HepG2 (cell line): ENCODE measurements around the gene MEA1. TPM values are rescaled to one million over a fixed set of nuclear protein-coding genes. Genes with fewer than 3 reads are reported as not detected.

Experiments
- ATF7-NPFF ChIP-seq: sonication (generic); formaldehyde crosslinking; IDR thresholded peaks from 2 replicates; pipeline ENCODE4 v1.8.1; 2023; ENCODE audit warnings: mild to moderate bottlenecking, low read depth, missing genetic modification reagents, moderate library complexity
- HOXA9 ChIP-seq: sonication (generic); formaldehyde crosslinking; IDR thresholded peaks from 2 replicates; pipeline ENCODE4 v1.8.1; 2022; ENCODE audit warnings: missing genetic modification reagents, mild to moderate bottlenecking, moderate library complexity, borderline replicate concordance
- ISX ChIP-seq: sonication (generic); formaldehyde crosslinking; conservative IDR thresholded peaks from 2 replicates; pipeline ENCODE4 v1.5.0; 2020; ENCODE audit warnings: missing genetic modification reagents
- NFKB2 ChIP-seq: sonication (generic); formaldehyde crosslinking; IDR thresholded peaks from 2 replicates; pipeline ENCODE4 v1.4.0; 2020; ENCODE audit warnings: missing genetic modification reagents, borderline replicate concordance
- SAP130 ChIP-seq: IDR thresholded peaks from 2 replicates; pipeline ENCODE4 v1.6.1; 2016; ENCODE audit warnings: low read depth
- SOX13 ChIP-seq, 3 experiments: fragments of 450-650 bp in 1 of 3; sonication (generic) in 1 of 3; formaldehyde crosslinking in 1 of 3; IDR thresholded peaks in 2 of 3; conservative IDR thresholded peaks in 1 of 3; 2 replicates each; pipeline versions ENCODE4 v1.5.0 to v1.6.1; 2016 to 2020; ENCODE audit warnings: antibody characterized with exemption in 1 of 3, mild to moderate bottlenecking in 1 of 3, missing compliant biosample characterization in 1 of 3, missing genetic modification reagents in 1 of 3, moderate library complexity in 1 of 3
- TAF1 ChIP-seq: sonication (generic); formaldehyde crosslinking; IDR thresholded peaks from 2 replicates; pipeline ENCODE4 v1.4.0; 2020; ENCODE audit warnings: missing genetic modification reagents
- YEATS4 ChIP-seq: sonication (generic); formaldehyde crosslinking; IDR thresholded peaks from 2 replicates; pipeline ENCODE4 v1.4.0; 2020; ENCODE audit warnings: missing genetic modification reagents, borderline replicate concordance
- ZC3H4 ChIP-seq: sonication (generic); formaldehyde crosslinking; IDR thresholded peaks from 2 replicates; pipeline ENCODE4 v1.4.0; 2020; ENCODE audit warnings: missing genetic modification reagents, borderline replicate concordance
- ZFP90 ChIP-seq: sonication (generic); formaldehyde crosslinking; IDR thresholded peaks from 2 replicates; pipeline ENCODE4 v1.8.0; 2022; ENCODE audit warnings: missing genetic modification reagents, mild to moderate bottlenecking, inconsistent platforms, borderline replicate concordance
- ZNF12 ChIP-seq: sonication (generic); formaldehyde crosslinking; IDR thresholded peaks from 2 replicates; pipeline ENCODE4 v1.5.0; 2020; ENCODE audit warnings: missing genetic modification reagents
- ZNF761 ChIP-seq: sonication (generic); formaldehyde crosslinking; conservative IDR thresholded peaks from 2 replicates; pipeline ENCODE4 v1.4.0; 2020; ENCODE audit warnings: mild to moderate bottlenecking, missing genetic modification reagents
- ZSCAN22 ChIP-seq: sonication (generic); formaldehyde crosslinking; IDR thresholded peaks from 2 replicates; pipeline ENCODE4 v1.4.0; 2020; ENCODE audit warnings: mild to moderate bottlenecking, missing genetic modification reagents
- ZSCAN29 ChIP-seq: sonication (generic); formaldehyde crosslinking; conservative IDR thresholded peaks from 2 replicates; pipeline ENCODE4 v1.4.0; 2020; ENCODE audit warnings: mild to moderate bottlenecking, missing genetic modification reagents
- polyA plus RNA-seq, 8 experiments: library from polyadenylated mRNA; depleted of rRNA in 3 of 8; stranded (reverse) in 7 of 8; unstranded in 1 of 8; fragments of >200 nt; fragmentation: Illumina TruSeq in 4 of 8; extraction: Trizol in 4 of 8; gene quantifications; 2 replicates each; pipeline versions ENCODE4 v1.2.1 to v1.2.3, GENCODE V29; 2011 to 2016; ENCODE audit warnings: low read depth in 4 of 8, missing spikeins in 1 of 8, mixed read lengths in 1 of 8; ENCODE audit not compliant: insufficient read depth in 1 of 8
- total RNA-seq, 5 experiments: library from RNA; depleted of rRNA; stranded (reverse); fragments of >200 nt; fragmentation: Illumina TruSeq; extraction: Trizol; gene quantifications; 2 replicates each; pipeline ENCODE4 v1.2.3, GENCODE V29; 2016; ENCODE audit warnings: low read depth in 1 of 5
- TF ChIP-seq, protein P1 (sequence below): sonication (generic); formaldehyde crosslinking; IDR thresholded peaks from 2 replicates; pipeline ENCODE4 v1.8.0; 2022; ENCODE audit warnings: mild to moderate bottlenecking, missing genetic modification reagents, borderline replicate concordance
- TF ChIP-seq, protein P2 (sequence below): sonication (generic); formaldehyde crosslinking; IDR thresholded peaks from 2 replicates; pipeline ENCODE4 v1.8.1; 2023; ENCODE audit warnings: mild to moderate bottlenecking, inconsistent platforms, moderate library complexity, missing genetic modification reagents, borderline replicate concordance
- TF ChIP-seq, protein P3 (sequence below): IDR thresholded peaks from 2 replicates; pipeline ENCODE4 v1.6.1; 2016; ENCODE audit warnings: missing genetic modification reagents, missing compliant biosample characterization
- TF ChIP-seq, protein P4 (sequence below): sonication (generic); formaldehyde crosslinking; IDR thresholded peaks from 2 replicates; pipeline ENCODE4 v1.9.0; 2021; ENCODE audit warnings: missing genetic modification reagents, borderline replicate concordance
- TF ChIP-seq, protein P5 (sequence below): IDR thresholded peaks from 2 replicates; pipeline ENCODE4 v1.6.1; 2018; ENCODE audit warnings: missing genetic modification reagents
- TF ChIP-seq, protein P6 (sequence below): fragments of 450-650 bp; IDR thresholded peaks from 2 replicates; pipeline ENCODE4 v1.6.1; 2017

MEA1 gene
- total and polyA plus RNA-seq, 2 of the 13 experiments (the other 11 are each of a cell fraction or from before 2014, with no cell fraction given) = 75.6 to 86.2 TPM

DNA sequence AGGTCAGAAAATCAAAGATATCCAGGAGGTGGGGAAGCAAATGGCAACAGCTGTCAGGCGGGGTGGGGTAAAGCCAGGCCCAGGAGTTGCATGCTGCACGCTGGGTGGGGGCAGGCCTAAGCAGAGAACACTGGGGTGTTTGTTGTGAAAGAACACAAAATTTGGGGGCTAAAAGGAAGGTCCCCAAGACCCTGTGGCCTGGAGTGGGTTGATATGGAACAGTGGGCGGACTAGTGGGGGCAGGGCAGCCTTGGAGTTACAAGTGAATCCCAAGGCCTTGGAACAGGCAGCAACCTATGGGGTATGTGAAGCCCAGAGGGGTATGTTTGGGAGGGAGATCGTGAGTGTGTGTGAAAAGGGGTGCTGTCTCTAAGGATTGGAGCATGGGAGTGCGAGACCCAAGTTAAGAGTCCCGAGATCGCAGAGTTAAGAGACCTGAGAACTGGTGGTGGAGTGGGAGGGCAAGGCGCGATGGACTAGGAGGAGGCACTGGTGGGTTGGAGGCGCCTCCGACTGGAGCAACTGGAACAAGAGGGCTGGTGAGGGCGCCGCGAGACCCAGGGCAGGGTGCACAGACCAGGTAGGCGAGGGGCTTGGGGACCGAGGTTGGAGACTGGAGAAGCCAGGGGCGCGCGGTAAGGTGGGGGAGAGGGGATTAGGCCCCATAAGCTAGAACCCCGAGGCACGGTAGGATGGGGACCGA lies 39.2 kb upstream of the MEA1 start (continued):
- TF ChIP-seq, protein P1, sequence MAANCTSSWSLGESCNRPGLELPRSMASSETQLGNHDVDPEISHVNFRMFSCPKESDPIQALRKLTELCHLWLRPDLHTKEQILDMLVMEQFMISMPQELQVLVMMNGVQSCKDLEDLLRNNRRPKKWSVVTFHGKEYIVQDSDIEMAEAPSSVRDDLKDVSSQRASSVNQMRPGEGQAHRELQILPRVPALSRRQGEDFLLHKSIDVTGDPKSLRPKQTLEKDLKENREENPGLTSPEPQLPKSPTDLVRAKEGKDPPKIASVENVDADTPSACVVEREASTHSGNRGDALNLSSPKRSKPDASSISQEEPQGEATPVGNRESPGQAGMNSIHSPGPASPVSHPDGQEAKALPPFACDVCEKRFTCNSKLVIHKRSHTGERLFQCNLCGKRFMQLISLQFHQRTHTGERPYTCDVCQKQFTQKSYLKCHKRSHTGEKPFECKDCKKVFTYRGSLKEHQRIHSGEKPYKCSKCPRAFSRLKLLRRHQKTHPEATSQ (CRISPR knock-in tag) = no peak
- TF ChIP-seq, protein P2, sequence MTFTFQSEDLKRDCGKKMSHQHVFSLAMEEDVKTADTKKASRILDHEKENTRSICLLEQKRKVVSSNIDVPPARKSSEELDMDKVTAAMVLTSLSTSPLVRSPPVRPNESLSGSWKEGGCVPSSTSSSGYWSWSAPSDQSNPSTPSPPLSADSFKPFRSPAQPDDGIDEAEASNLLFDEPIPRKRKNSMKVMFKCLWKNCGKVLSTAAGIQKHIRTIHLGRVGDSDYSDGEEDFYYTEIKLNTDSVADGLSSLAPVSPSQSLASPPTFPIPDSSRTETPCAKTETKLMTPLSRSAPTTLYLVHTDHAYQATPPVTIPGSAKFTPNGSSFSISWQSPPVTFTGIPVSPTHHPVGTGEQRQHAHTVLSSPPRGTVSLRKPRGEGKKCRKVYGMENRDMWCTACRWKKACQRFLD (CRISPR knock-in tag) = no peak
- TF ChIP-seq ATF7-NPFF (CRISPR knock-in tag) (no peak), YEATS4 (no peak), TAF1 (no peak), ZSCAN22 (CRISPR knock-in tag) (no peak), HOXA9 (CRISPR knock-in tag) (no peak), ZSCAN29 (CRISPR knock-in tag) (no peak), ZNF761 (CRISPR knock-in tag) (no peak; the same call in 1 of the 2 replicates), ZNF12 (CRISPR knock-in tag) (no peak), SOX13 (IDR thresholded peaks at IDR 0.05) (no peak), SOX13 (CRISPR knock-in tag; conservative IDR thresholded peaks at IDR 0.05 in 1 of 2, IDR thresholded peaks at IDR 0.05 in 1 of 2) (no peak), ZFP90 (CRISPR knock-in tag) (0 out of 2 replicates have a peak, but pooled peaks have one; percentile 30), NFKB2 (no peak), SAP130 (CRISPR knock-in tag) (no peak; the same call in 1 of the 2 replicates), ZC3H4 (CRISPR knock-in tag) (peak; percentile 46; the same call in 1 of the 2 replicates), ISX (CRISPR knock-in tag) (no peak)
- TF ChIP-seq, protein P3, sequence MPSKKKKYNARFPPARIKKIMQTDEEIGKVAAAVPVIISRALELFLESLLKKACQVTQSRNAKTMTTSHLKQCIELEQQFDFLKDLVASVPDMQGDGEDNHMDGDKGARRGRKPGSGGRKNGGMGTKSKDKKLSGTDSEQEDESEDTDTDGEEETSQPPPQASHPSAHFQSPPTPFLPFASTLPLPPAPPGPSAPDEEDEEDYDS (CRISPR knock-in tag) = no peak
- TF ChIP-seq, protein P4, sequence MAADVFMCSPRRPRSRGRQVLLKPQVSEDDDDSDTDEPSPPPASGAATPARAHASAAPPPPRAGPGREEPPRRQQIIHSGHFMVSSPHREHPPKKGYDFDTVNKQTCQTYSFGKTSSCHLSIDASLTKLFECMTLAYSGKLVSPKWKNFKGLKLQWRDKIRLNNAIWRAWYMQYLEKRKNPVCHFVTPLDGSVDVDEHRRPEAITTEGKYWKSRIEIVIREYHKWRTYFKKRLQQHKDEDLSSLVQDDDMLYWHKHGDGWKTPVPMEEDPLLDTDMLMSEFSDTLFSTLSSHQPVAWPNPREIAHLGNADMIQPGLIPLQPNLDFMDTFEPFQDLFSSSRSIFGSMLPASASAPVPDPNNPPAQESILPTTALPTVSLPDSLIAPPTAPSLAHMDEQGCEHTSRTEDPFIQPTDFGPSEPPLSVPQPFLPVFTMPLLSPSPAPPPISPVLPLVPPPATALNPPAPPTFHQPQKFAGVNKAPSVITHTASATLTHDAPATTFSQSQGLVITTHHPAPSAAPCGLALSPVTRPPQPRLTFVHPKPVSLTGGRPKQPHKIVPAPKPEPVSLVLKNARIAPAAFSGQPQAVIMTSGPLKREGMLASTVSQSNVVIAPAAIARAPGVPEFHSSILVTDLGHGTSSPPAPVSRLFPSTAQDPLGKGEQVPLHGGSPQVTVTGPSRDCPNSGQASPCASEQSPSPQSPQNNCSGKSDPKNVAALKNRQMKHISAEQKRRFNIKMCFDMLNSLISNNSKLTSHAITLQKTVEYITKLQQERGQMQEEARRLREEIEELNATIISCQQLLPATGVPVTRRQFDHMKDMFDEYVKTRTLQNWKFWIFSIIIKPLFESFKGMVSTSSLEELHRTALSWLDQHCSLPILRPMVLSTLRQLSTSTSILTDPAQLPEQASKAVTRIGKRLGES (CRISPR knock-in tag) = no peak
- TF ChIP-seq, protein P5, sequence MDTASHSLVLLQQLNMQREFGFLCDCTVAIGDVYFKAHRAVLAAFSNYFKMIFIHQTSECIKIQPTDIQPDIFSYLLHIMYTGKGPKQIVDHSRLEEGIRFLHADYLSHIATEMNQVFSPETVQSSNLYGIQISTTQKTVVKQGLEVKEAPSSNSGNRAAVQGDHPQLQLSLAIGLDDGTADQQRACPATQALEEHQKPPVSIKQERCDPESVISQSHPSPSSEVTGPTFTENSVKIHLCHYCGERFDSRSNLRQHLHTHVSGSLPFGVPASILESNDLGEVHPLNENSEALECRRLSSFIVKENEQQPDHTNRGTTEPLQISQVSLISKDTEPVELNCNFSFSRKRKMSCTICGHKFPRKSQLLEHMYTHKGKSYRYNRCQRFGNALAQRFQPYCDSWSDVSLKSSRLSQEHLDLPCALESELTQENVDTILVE = no peak
- TF ChIP-seq, protein P6, sequence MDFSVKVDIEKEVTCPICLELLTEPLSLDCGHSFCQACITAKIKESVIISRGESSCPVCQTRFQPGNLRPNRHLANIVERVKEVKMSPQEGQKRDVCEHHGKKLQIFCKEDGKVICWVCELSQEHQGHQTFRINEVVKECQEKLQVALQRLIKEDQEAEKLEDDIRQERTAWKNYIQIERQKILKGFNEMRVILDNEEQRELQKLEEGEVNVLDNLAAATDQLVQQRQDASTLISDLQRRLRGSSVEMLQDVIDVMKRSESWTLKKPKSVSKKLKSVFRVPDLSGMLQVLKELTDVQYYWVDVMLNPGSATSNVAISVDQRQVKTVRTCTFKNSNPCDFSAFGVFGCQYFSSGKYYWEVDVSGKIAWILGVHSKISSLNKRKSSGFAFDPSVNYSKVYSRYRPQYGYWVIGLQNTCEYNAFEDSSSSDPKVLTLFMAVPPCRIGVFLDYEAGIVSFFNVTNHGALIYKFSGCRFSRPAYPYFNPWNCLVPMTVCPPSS = no peak
